ENCODE measurements around the gene RNF220. TPM values are rescaled to one million over a fixed set of nuclear protein-coding genes. Genes with fewer than 3 reads are reported as not detected.

Gene RNF220
- total and polyA plus RNA-seq, 8 donors: 50.8 to 108 (median 91.3) TPM

GRCh38 chr1:44412601-44413000 is 7.5 kb downstream of the RNF220 start:
- H3K36me3 ChIP-seq: no peaks in the 10 kb centered on the region
- H3K9me3 ChIP-seq: no peaks in the 10 kb centered on the region
- TF ChIP-seq, protein P1, sequence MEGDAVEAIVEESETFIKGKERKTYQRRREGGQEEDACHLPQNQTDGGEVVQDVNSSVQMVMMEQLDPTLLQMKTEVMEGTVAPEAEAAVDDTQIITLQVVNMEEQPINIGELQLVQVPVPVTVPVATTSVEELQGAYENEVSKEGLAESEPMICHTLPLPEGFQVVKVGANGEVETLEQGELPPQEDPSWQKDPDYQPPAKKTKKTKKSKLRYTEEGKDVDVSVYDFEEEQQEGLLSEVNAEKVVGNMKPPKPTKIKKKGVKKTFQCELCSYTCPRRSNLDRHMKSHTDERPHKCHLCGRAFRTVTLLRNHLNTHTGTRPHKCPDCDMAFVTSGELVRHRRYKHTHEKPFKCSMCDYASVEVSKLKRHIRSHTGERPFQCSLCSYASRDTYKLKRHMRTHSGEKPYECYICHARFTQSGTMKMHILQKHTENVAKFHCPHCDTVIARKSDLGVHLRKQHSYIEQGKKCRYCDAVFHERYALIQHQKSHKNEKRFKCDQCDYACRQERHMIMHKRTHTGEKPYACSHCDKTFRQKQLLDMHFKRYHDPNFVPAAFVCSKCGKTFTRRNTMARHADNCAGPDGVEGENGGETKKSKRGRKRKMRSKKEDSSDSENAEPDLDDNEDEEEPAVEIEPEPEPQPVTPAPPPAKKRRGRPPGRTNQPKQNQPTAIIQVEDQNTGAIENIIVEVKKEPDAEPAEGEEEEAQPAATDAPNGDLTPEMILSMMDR (IDR thresholded peaks at IDR 0.05): no peak
- ATAC-seq: no peak
- intact Hi-C loops (cut with DNase I): no loop called here
- peaks cover 5 to 22% of the 10 kb centered on the region in 2 donors for H3K4me1 ChIP-seq
- no peak overlapping the region for H3K4me3 ChIP-seq
- no peak overlapping the region for H3K27ac ChIP-seq
- H3K27me3 ChIP-seq: peaks cover 92 to 100% of the 10 kb centered on the region in 2 donors
- DNase-seq: no peak

- intact Hi-C loops (cut with DNase I): no loop called here
- Histone ChIP-seq H3K27me3 (peaks cover 92 to 100% of the 10 kb centered on the region in 2 donors), H3K4me1 (peaks cover 6 to 20% of the 10 kb centered on the region in 2 donors), H3K27ac (no peak overlapping the region), H3K36me3 (no peaks in the 10 kb centered on the region), H3K4me3 (no peak overlapping the region), H3K9me3 (no peaks in the 10 kb centered on the region)
- no peak for ATAC-seq
- TF ChIP-seq, protein P1 (IDR thresholded peaks at IDR 0.05): no peak
- DNase-seq: no peak
Measured at GRCh38 chr1:44413740-44414139, 8.7 kb downstream of the RNF220 start.

GRCh38 chr1:44415013-44415412 is 10.0 kb downstream of the RNF220 start:
- peaks cover 6 to 14% of the 10 kb centered on the region in 2 donors for H3K4me1 ChIP-seq
- DNase-seq (no peak), ATAC-seq (no peak)
- TF ChIP-seq, protein P1 (IDR thresholded peaks at IDR 0.05): no peak
- H3K9me3 ChIP-seq: no peaks in the 10 kb centered on the region
- intact Hi-C loops (cut with DNase I): no loop called here
- no peak overlapping the region for H3K27ac ChIP-seq
- H3K4me3 ChIP-seq: no peak overlapping the region
- H3K36me3 ChIP-seq: no peaks in the 10 kb centered on the region
- H3K27me3 ChIP-seq: peaks cover 92 to 100% of the 10 kb centered on the region in 2 donors

GRCh38 chr1:44416408-44416807 is 11.4 kb downstream of the RNF220 start:
- Histone ChIP-seq H3K36me3 (no peaks in the 10 kb centered on the region), H3K4me1 (peaks cover 6 to 14% of the 10 kb centered on the region in 2 donors), H3K27ac (no peak overlapping the region), H3K9me3 (no peaks in the 10 kb centered on the region), H3K27me3 (peaks cover 93 to 100% of the 10 kb centered on the region in 2 donors), H3K4me3 (no peak overlapping the region)
- ATAC-seq (no peak), DNase-seq (no peak)
- TF ChIP-seq, protein P1 (IDR thresholded peaks at IDR 0.05): no peak
- intact Hi-C loops (cut with DNase I): no loop called here

DNA sequence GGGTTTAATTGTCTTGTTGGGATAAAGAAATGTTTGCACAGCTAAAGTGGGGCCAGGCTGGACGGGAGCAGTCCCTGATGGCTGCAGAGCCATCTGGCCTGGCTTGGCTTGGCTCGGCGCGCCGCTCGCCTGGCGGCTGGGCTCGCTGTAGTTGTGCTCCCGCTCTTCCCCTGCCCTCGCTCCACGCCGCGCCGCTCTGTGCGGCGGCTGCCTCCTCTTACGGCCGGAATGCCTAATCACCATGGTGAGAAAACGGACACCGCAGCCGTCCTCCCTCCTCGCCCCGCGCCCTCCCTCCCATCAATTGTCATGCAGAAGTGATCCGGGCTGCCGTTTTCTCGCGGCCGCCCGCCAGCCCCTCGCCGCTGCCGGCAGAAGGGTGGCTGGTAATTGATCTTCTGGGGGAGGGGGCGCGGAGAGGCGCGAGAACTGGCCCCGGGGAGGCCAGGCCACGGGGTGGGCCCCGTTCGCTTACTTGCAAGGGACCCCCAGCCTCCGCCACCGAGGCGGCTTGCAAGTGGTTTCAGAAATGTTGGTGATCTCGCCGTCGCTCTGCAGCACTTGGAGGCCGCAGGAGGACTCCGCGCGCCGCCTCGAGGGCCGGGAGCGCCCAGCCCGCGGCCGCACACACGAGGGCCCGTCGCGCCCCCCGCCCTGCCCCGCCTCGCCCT is 12.4 kb downstream of the RNF220 start:
- peak in 1 of 4 donors; percentile 91 for DNase-seq
- ATAC-seq: peak; percentile 84
- TF ChIP-seq, protein P1 (IDR thresholded peaks at IDR 0.05): no peak
- H3K27me3 ChIP-seq: peaks cover 82 to 93% of the 10 kb centered on the region in 2 donors
- no peaks in the 10 kb centered on the region for H3K9me3 ChIP-seq
- intact Hi-C loops (cut with DNase I): no loop called here
- peak overlapping the region in 1 of 2 donors; percentile 35 for H3K4me3 ChIP-seq
- no peak overlapping the region for H3K27ac ChIP-seq
- no peaks in the 10 kb centered on the region for H3K36me3 ChIP-seq
- H3K4me1 ChIP-seq: peaks cover 6 to 14% of the 10 kb centered on the region in 2 donors
